Keratinocyte (primary cell): ENCODE data around the gene CAPZA1.

Experiments
- CTCF ChIP-seq, 3 experiments: IDR thresholded peaks in 1 of 3; conservative IDR thresholded peaks in 1 of 3; optimal IDR thresholded peaks in 1 of 3; 2 replicates in 2 of 3; 3 replicates in 1 of 3; pipeline versions ENCODE3 to v1.5.1; 2011; ENCODE audit warnings: low read length in 3 of 3, mild to moderate bottlenecking in 3 of 3, moderate library complexity in 2 of 3, control low read depth in 1 of 3, inconsistent platforms in 1 of 3; ENCODE audit not compliant: insufficient read depth in 2 of 3; ENCODE audit errors: extremely low read depth in 1 of 3
- EZH2 ChIP-seq: IDR thresholded peaks from one replicate; pipeline ENCODE4 v1.6.1; 2012; ENCODE audit warnings: inconsistent platforms, mild to moderate bottlenecking, low read length, moderate library complexity

- TF ChIP-seq CTCF (optimal IDR thresholded peaks at IDR 0.05 in 1 of 3, IDR thresholded peaks at IDR 0.05 in 1 of 3, conservative IDR thresholded peaks at IDR 0.05 in 1 of 3; ENCODE audit: extremely low read depth in 1 of 3, insufficient read depth in 2 of 3, low read length in 3 of 3): no peak
- TF ChIP-seq EZH2: no peak
These were observed 87.0 kb downstream of the CAPZA1 start, which contains the start of gene RHOC for GRCh38 chr1:112706505-112707220.
